HepG2 (cell line): ENCODE measurements around the gene ZDHHC8. TPM values are rescaled to one million over a fixed set of nuclear protein-coding genes. Genes with fewer than 3 reads are reported as not detected.

Experiments used
- ELK4 ChIP-seq: sonication (generic); formaldehyde crosslinking; IDR thresholded peaks from 2 replicates; pipeline ENCODE4 v1.9.0; 2021; ENCODE audit warnings: missing genetic modification reagents, borderline replicate concordance
- FOXA3 ChIP-seq: IDR thresholded peaks from 2 replicates; pipeline ENCODE4 v1.6.1; 2016; ENCODE audit warnings: missing genetic modification reagents, missing compliant biosample characterization
- KLF9 ChIP-seq: IDR thresholded peaks from 2 replicates; pipeline ENCODE4 v1.6.1; 2016; ENCODE audit warnings: low read depth
- MED8 ChIP-seq: sonication (generic); formaldehyde crosslinking; IDR thresholded peaks from 2 replicates; pipeline ENCODE4 v1.8.1; 2023; ENCODE audit warnings: mild to moderate bottlenecking, missing genetic modification reagents; ENCODE audit not compliant: insufficient replicate concordance
- MEIS2 ChIP-seq: sonication (generic); formaldehyde crosslinking; IDR thresholded peaks from 2 replicates; pipeline ENCODE4 v1.9.0; 2021; ENCODE audit warnings: mild to moderate bottlenecking, missing genetic modification reagents
- MIER3 ChIP-seq: IDR thresholded peaks from 2 replicates; pipeline ENCODE4 v1.6.1; 2016; ENCODE audit warnings: missing compliant biosample characterization, borderline replicate concordance
- MTA1 ChIP-seq: sonication (generic); formaldehyde crosslinking; IDR thresholded peaks from 2 replicates; pipeline ENCODE4 v1.4.0; 2020; ENCODE audit warnings: missing genetic modification reagents, mild to moderate bottlenecking, borderline replicate concordance
- NCOA1 ChIP-seq: sonication (generic); formaldehyde crosslinking; IDR thresholded peaks from 2 replicates; pipeline ENCODE4 v1.9.0; 2021; ENCODE audit warnings: missing genetic modification reagents
- SMARCE1 ChIP-seq: fragments of 450-650 bp; IDR thresholded peaks from 2 replicates; pipeline ENCODE4 v1.6.1; 2017; ENCODE audit warnings: borderline replicate concordance
- SOX5 ChIP-seq: IDR thresholded peaks from 2 replicates; pipeline ENCODE4 v1.6.1; 2016; ENCODE audit warnings: borderline replicate concordance
- SSRP1 ChIP-seq: IDR thresholded peaks from 2 replicates; pipeline ENCODE4 v1.6.1; 2016; ENCODE audit warnings: control low read depth
- TEAD2 ChIP-seq: sonication (generic); formaldehyde crosslinking; IDR thresholded peaks from 2 replicates; pipeline ENCODE4 v1.9.0; 2021; ENCODE audit warnings: missing genetic modification reagents
- ZBTB38 ChIP-seq: sonication (generic); formaldehyde crosslinking; IDR thresholded peaks from 2 replicates; pipeline ENCODE4 v1.5.1; 2020; ENCODE audit warnings: mild to moderate bottlenecking, missing genetic modification reagents
- ZBTB39 ChIP-seq: sonication (generic); formaldehyde crosslinking; IDR thresholded peaks from 2 replicates; pipeline ENCODE4 v1.5.0; 2020; ENCODE audit warnings: missing genetic modification reagents
- ZHX1 ChIP-seq: sonication (generic); formaldehyde crosslinking; IDR thresholded peaks from 2 replicates; pipeline ENCODE4 v1.8.1; 2022; ENCODE audit warnings: low read depth, mild to moderate bottlenecking, missing genetic modification reagents
- ZNF207 ChIP-seq: fragments of 450-650 bp; IDR thresholded peaks from 2 replicates; pipeline ENCODE4 v1.6.1; 2016; ENCODE audit warnings: antibody characterized with exemption, borderline replicate concordance
- ZNF292 ChIP-seq: sonication (generic); formaldehyde crosslinking; IDR thresholded peaks from 2 replicates; pipeline ENCODE4 v1.8.1; 2022; ENCODE audit warnings: mild to moderate bottlenecking, low read depth, missing genetic modification reagents, borderline replicate concordance
- ZNF33B ChIP-seq: sonication (generic); formaldehyde crosslinking; IDR thresholded peaks from 2 replicates; pipeline ENCODE4 v1.5.1; 2020; ENCODE audit warnings: mild to moderate bottlenecking, missing genetic modification reagents
- ZNF446 ChIP-seq: sonication (generic); formaldehyde crosslinking; IDR thresholded peaks from 2 replicates; pipeline ENCODE4 v1.5.0; 2020; ENCODE audit warnings: mild to moderate bottlenecking, missing genetic modification reagents
- ZNF510 ChIP-seq: sonication (generic); formaldehyde crosslinking; IDR thresholded peaks from 2 replicates; pipeline ENCODE4 v1.4.0; 2020; ENCODE audit warnings: low read depth, mild to moderate bottlenecking, missing genetic modification reagents
- ZNF607 ChIP-seq: sonication (generic); formaldehyde crosslinking; IDR thresholded peaks from 2 replicates; pipeline ENCODE4 v1.5.1; 2020; ENCODE audit warnings: missing genetic modification reagents, mild to moderate bottlenecking, borderline replicate concordance
- ZNF792 ChIP-seq: IDR thresholded peaks from 2 replicates; pipeline ENCODE4 v1.6.1; 2016
- polyA plus RNA-seq, 8 experiments: library from polyadenylated mRNA; depleted of rRNA in 3 of 8; stranded (reverse) in 7 of 8; unstranded in 1 of 8; fragments of >200 nt; fragmentation: Illumina TruSeq in 4 of 8; extraction: Trizol in 4 of 8; gene quantifications; 2 replicates each; pipeline versions ENCODE4 v1.2.1 to v1.2.3, GENCODE V29; 2011 to 2016; ENCODE audit warnings: low read depth in 4 of 8, missing spikeins in 1 of 8, mixed read lengths in 1 of 8; ENCODE audit not compliant: insufficient read depth in 1 of 8
- total RNA-seq, 5 experiments: library from RNA; depleted of rRNA; stranded (reverse); fragments of >200 nt; fragmentation: Illumina TruSeq; extraction: Trizol; gene quantifications; 2 replicates each; pipeline ENCODE4 v1.2.3, GENCODE V29; 2016; ENCODE audit warnings: low read depth in 1 of 5
- TF ChIP-seq, protein P1 (sequence below): sonication (generic); formaldehyde crosslinking; IDR thresholded peaks from 2 replicates; pipeline ENCODE4 v1.9.0; 2022; ENCODE audit warnings: low read depth, missing genetic modification reagents

The ZDHHC8 gene
- total and polyA plus RNA-seq, 2 of the 13 experiments (the other 11 are each of a cell fraction or from before 2014, with no cell fraction given) = 7.5 to 21.3 TPM

DNA sequence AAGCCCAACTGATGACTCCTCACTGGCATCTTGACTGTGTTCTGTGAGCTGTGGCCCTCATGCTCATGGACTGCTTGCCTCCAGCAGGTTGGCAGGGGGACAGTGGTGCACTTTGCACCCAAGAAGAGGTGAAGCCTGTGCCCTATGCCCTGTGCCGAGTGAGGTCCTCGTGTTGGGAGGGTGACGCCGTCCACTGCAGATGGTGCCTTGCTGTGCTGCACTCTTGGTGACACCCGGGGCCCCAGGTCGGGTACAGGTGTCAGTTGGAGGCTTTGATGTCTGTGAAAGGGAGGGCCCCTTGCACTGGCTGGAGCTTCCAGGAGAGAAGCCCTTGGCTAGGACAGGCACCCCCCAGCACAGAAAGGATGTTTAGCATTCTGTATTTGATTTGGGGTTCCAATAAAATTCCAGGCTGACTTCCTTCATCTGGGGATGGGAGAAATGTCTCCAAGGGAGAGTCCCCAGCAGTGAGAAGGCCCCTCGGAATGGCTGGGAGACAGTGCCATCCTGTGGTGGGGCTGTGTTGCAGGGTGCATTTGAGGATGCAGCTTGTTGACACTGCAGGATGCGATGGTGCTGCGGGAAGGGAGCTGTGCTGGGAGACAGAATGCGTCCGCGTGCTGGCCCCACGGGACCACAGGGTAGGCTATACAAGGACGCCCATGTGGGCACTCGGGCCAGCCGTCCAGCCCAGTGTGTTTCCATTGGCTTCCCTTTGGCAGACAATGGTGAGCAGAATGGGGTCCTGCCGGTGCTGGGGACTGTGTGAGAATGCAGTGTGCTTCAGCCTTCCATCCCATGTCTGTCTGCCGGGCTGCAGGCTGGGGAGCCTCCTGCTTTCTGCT lies 2.5 kb upstream of the ZDHHC8 start (continued):
- 0 out of 2 replicates have a peak, but pooled peaks have one; percentile 57 for TF ChIP-seq ZBTB39 (CRISPR knock-in tag)
- TF ChIP-seq SOX5 (CRISPR knock-in tag) = peak; percentile 27; the same call in 1 of the 2 replicates
- no peak for TF ChIP-seq MEIS2 (CRISPR knock-in tag)
- TF ChIP-seq, protein P1, sequence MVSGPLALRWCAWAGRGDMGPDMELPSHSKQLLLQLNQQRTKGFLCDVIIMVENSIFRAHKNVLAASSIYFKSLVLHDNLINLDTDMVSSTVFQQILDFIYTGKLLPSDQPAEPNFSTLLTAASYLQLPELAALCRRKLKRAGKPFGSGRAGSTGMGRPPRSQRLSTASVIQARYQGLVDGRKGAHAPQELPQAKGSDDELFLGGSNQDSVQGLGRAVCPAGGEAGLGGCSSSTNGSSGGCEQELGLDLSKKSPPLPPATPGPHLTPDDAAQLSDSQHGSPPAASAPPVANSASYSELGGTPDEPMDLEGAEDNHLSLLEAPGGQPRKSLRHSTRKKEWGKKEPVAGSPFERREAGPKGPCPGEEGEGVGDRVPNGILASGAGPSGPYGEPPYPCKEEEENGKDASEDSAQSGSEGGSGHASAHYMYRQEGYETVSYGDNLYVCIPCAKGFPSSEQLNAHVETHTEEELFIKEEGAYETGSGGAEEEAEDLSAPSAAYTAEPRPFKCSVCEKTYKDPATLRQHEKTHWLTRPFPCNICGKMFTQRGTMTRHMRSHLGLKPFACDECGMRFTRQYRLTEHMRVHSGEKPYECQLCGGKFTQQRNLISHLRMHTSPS (CRISPR knock-in tag) = peak; percentile 86
- peak; percentile 75; the same call in 1 of the 2 replicates for TF ChIP-seq MTA1 (CRISPR knock-in tag)
- no peak for TF ChIP-seq KLF9 (CRISPR knock-in tag)
- TF ChIP-seq ZNF607 (CRISPR knock-in tag) = no peak
- peak; percentile 91 for TF ChIP-seq FOXA3
- no peak for TF ChIP-seq ZNF446
- 0 out of 2 replicates have a peak, but pooled peaks have one; percentile 13 for TF ChIP-seq ZNF292 (CRISPR knock-in tag)
- TF ChIP-seq SSRP1 (CRISPR knock-in tag) = 0 out of 2 replicates have a peak, but pooled peaks have one; percentile 42
- no peak for TF ChIP-seq ELK4 (CRISPR knock-in tag)
- 0 out of 2 replicates have a peak, but pooled peaks have one; percentile 58 for TF ChIP-seq NCOA1
- TF ChIP-seq ZNF792 (CRISPR knock-in tag) = 0 out of 2 replicates have a peak, but pooled peaks have one; percentile 39
- no peak for TF ChIP-seq ZNF33B (CRISPR knock-in tag)
- TF ChIP-seq ZNF510 (CRISPR knock-in tag) = no peak
- no peak for TF ChIP-seq TEAD2 (CRISPR knock-in tag)
- TF ChIP-seq MED8 (CRISPR knock-in tag) = no peak
- no peak for TF ChIP-seq ZBTB38 (CRISPR knock-in tag)
- no peak for TF ChIP-seq ZNF207
- TF ChIP-seq SMARCE1 = no peak
- TF ChIP-seq ZHX1 (CRISPR knock-in tag) = 0 out of 2 replicates have a peak, but pooled peaks have one; percentile 25
- TF ChIP-seq MIER3 (CRISPR knock-in tag) = peak; percentile 27; the same call in 1 of the 2 replicates
